GM11168 (cell line): ENCODE results near the gene GNB2.
"Not testable (repeated sequence)": the region's sequence is repeated elsewhere in the genome, so short reads cannot be mapped to it uniquely, and the experiment has no call there.

ENCODE experiments used
- in situ Hi-C: fragments of 300-500 bp; cut with MboI; formaldehyde crosslinking; loops from one replicate; pipeline ENCODE4 v1.12.0; 2022; ENCODE audit warnings: low sequenced_read_pairs; ENCODE audit not compliant: unreplicated experiment

Gene GNB2

GRCh38 chr7:100722480-100723212 lies 49.1 kb downstream of the GNB2 start:
- in situ Hi-C loops: no loop called here

GRCh38 chr7:100723732-100724275 lies 50.3 kb downstream of the GNB2 start:
- in situ Hi-C loops: no loop called here

GRCh38 chr7:100724364-100724763 lies 50.8 kb downstream of the GNB2 start:
- in situ Hi-C loops: not testable (repeated sequence)

GRCh38 chr7:100726996-100727761 lies 53.6 kb downstream of the GNB2 start:
- in situ Hi-C loops: no loop called here

GRCh38 chr7:100728196-100728595 lies 54.7 kb downstream of the GNB2 start:
- in situ Hi-C loops: no loop called here
